RCC 7860 (cell line): ENCODE data around the gene ATP11A.

ENCODE experiments used
- DNase-seq: peaks from one replicate; pipeline ENCODE4 v3.0.0-alpha.2; 2015; ENCODE audit warnings: low spot score
- FAIRE-seq: peaks from 2 replicates; lab custom pipeline; 2012; peaks lifted over from hg19 to GRCh38; lab: Jason Lieb, UNC

Gene ATP11A

DNA sequence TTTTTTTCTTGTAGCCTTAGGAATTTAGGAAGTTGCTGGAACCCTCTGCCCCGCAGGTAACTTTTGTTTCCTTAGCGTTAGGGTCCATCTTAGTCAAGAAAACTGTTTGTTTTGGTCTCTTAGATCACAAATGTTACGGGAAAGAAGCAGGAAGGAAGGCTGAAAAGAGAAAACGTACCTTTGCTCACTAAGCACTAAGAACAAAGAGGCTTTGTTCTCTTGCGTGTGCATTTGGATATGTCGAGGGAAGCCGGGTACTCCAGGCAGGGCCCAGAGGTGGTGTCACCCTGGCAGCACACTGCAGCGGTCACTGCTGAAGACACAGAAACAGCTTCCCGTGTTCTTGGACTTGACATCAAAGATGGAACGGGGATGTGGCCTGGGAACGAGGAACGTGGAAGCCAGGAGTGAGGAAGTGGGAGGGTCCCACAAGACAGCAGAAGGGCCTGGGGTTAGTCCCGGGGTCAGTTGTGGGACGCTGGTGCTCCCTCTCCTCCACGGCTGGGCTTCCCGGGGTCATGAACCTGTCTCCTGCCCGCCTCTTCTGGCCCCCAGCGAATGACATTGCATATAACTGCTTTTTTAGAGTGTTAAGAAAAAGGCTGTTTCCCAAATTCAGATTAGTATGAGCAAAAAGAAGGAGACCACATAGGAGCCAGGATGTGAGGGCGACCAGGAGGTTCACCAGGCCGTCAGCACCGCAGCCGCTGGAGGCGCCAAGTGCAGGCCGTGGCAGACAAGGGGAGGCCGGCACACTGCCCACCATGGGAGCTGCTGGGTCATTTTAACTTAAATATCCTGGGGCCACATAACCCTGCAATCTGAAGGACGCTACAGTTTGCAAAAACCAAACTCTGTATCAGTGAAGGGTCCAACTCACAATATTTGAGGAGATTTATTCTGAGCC lies 31.6 kb downstream of the ATP11A start:
- FAIRE-seq (no peak), DNase-seq (no peak)

- peak; percentile 68 for DNase-seq
- peak; percentile 76 for FAIRE-seq
Observed at GRCh38 chr13:112722433-112723263, 32.8 kb downstream of the ATP11A start.

- FAIRE-seq (no peak), DNase-seq (no peak)
Observed at GRCh38 chr13:112723771-112724170, 33.9 kb downstream of the ATP11A start.

DNA sequence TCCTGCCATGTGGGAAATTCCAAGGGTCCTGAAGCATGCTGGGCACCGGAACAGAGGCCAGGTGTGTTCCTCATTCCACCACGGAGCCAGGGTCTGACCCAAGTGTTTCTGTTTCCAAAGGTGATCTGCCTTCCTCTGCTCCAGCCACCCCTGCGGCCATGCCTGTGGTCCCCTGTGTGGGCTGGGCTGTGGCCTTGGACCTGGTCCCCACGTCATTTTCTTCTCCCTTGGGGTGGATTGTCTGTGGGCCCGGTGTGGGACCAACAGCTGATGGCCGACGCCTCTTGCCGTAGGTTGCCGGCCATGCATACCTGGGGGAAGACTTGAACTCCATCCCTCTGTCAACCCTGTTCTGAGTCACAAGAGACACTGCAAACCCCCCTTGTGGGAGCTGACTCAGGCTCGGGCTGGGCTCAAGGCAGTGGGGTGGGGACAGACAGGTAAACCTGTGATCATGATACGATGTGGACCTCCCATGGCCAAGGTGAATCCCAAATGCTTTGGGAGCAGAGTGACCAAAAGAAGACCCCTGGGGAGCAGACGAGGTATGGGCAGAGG lies 35.0 kb downstream of the ATP11A start:
- no peak for FAIRE-seq
- no peak for DNase-seq

GRCh38 chr13:112725346-112726015 lies 35.6 kb downstream of the ATP11A start:
- peak; percentile 24 for FAIRE-seq

GRCh38 chr13:112726016-112726767 lies 36.4 kb downstream of the ATP11A start:
- FAIRE-seq (no peak), DNase-seq (no peak)

More at GRCh38 chr13:112725346-112726015, 35.6 kb downstream of the ATP11A start:
- peak; percentile 59 for DNase-seq

- FAIRE-seq (no peak), DNase-seq (no peak)
Observed at GRCh38 chr13:112727581-112727980, 37.7 kb downstream of the ATP11A start.

- FAIRE-seq: no peak
- no peak for DNase-seq
Observed at GRCh38 chr13:112728375-112729126, 38.7 kb downstream of the ATP11A start.

DNA sequence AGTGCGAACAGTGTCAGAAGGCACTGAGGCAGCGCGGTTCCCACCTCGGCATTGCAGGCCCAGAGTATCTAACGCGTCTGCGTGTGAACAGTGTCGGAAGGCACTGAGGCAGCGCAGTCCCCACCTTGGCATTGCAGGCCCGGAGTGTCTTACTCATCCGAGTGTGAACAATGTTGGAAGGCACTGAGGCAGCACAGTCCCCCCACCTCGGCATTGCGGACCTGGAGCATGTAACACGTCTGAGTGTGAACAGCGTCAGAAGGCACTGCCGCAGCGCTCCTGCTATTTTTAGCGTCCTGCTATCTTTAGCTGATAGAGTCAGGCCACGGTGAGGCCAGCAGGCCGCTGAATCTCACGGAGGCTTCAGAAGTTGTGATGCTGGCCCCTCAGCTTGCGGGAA lies 39.6 kb downstream of the ATP11A start:
- no peak for FAIRE-seq
- no peak for DNase-seq

DNA sequence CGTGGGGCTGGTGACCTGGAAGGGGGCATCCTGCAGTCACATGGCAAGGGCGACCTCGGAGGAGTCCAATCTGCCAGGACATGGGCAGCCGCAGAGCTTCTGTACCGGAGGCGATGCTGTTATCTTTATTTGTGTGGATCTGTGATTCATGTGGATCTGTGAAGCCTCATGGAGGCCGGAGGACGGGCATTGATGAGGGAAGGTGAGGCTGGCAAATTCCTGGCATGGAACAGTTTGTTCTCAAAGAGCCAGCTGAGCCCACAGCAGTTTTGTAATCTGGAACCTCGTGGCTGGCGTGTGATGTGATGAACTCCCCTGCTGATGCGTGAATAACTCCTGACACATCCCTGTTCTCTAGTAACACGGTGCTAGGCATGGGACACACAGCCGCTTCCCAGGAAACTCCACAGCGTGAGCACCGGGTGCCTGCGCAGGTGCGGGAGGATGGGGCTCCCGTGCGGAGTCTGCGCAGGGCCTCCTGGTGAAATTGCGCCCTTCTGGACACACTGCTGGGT lies 40.4 kb downstream of the ATP11A start:
- FAIRE-seq (no peak), DNase-seq (no peak)

GRCh38 chr13:112731667-112732616 lies 42.1 kb downstream of the ATP11A start:
- no peak for FAIRE-seq
- DNase-seq: no peak

- no peak for FAIRE-seq
- DNase-seq: no peak
Observed at GRCh38 chr13:112732679-112733078, 42.8 kb downstream of the ATP11A start.

GRCh38 chr13:112733112-112733511 lies 43.3 kb downstream of the ATP11A start:
- no peak for FAIRE-seq
- no peak for DNase-seq

GRCh38 chr13:112733661-112734379 lies 44.0 kb downstream of the ATP11A start:
- DNase-seq (no peak), FAIRE-seq (no peak)

GRCh38 chr13:112734696-112735547 lies 45.1 kb downstream of the ATP11A start:
- no peak for DNase-seq
- no peak for FAIRE-seq

GRCh38 chr13:112735791-112736190 lies 46.0 kb downstream of the ATP11A start:
- DNase-seq: no peak
- FAIRE-seq: no peak

DNA sequence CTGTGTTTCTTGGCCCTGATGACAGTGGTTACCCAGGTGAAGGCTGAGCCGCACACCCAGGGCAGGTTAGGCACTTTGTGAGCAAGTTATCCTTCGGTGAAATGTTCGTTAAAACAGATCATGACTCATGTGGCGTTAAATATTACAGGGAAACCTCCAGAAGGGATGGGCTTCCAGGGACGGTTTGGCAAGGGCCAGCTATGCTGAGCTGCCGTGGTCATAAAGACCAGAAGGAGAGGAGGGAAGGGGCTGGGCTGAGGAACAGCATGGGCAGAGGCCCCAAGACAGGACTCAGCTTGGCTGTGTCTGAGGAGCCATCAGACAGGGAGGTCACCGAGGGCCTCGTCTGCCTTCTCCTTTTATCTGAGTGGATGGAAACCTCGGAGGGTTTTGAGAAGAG lies 47.5 kb downstream of the ATP11A start:
- FAIRE-seq: no peak
- peak; percentile 43 for DNase-seq
